Common myeloid progenitor, CD34-positive (primary cell): ENCODE data around the gene MYPOP.

Experiments used
- CTCF ChIA-PET: fragments of 350-600 bp; sonication (Branson Sonifier 250); formaldehyde crosslinking; loops from one replicate; lab custom pipeline; 2021; ENCODE audit warnings: antibody characterized with exemption; lab: Charles Lee
- POLR2A ChIA-PET: fragments of 350-600 bp; sonication (Branson Sonifier 250); formaldehyde crosslinking; loops from one replicate; lab custom pipeline; 2021; ENCODE audit warnings: antibody characterized with exemption; lab: Charles Lee
- DNase-seq, 3 donors: peaks; one replicate each; pipeline versions ENCODE4 v3.0.0 to v3.0.0-alpha.2; 2013
- H3K27ac ChIP-seq, 2 experiments: 1 replicate in 1 of 2; 2 replicates in 1 of 2; pipeline ENCODE4 v1.7.0; 2013; ENCODE audit warnings: inconsistent platforms in 2 of 2, low read length in 2 of 2, mild to moderate bottlenecking in 2 of 2, low read depth in 1 of 2, moderate library complexity in 1 of 2; ENCODE audit not compliant: severe bottlenecking in 2 of 2, insufficient read depth in 1 of 2, poor library complexity in 1 of 2
- H3K27me3 ChIP-seq, 5 experiments: replicated peaks in 2 of 5; 1 replicate in 3 of 5; 2 replicates in 2 of 5; pipeline versions ENCODE4 v1.6.1 to v1.7.0; 2013; ENCODE audit warnings: low read length in 4 of 5, mild to moderate bottlenecking in 2 of 5, moderate library complexity in 2 of 5, inconsistent platforms in 1 of 5; ENCODE audit not compliant: insufficient read depth in 5 of 5, control insufficient read depth in 4 of 5
- H3K36me3 ChIP-seq, 4 experiments: 1 replicate in 2 of 4; 2 replicates in 2 of 4; pipeline versions ENCODE4 v1.6.1 to v1.7.0; 2013; ENCODE audit warnings: low read length in 3 of 4, control low read depth in 1 of 4, mild to moderate bottlenecking in 1 of 4; ENCODE audit not compliant: control insufficient read depth in 4 of 4, insufficient read depth in 4 of 4
- H3K4me1 ChIP-seq, 4 experiments: 1 replicate in 3 of 4; 2 replicates in 1 of 4; pipeline versions ENCODE4 v1.6.1 to v1.7.1; 2013; ENCODE audit warnings: low read length in 3 of 4, mild to moderate bottlenecking in 3 of 4, control low read depth in 1 of 4, inconsistent platforms in 1 of 4, moderate library complexity in 1 of 4; ENCODE audit not compliant: control insufficient read depth in 4 of 4, insufficient read depth in 4 of 4; ENCODE audit errors: control extremely low read depth in 1 of 4
- H3K4me3 ChIP-seq, 7 experiments: 1 replicate in 4 of 7; 2 replicates in 3 of 7; pipeline versions ENCODE4 v1.5.1 to v1.7.0; 2013; ENCODE audit warnings: mild to moderate bottlenecking in 7 of 7, low read length in 6 of 7, moderate library complexity in 6 of 7, inconsistent platforms in 2 of 7, low read depth in 2 of 7, control low read depth in 1 of 7; ENCODE audit not compliant: insufficient read depth in 4 of 7, control insufficient read depth in 1 of 7; ENCODE audit errors: extremely low read depth in 1 of 7
- H3K9me3 ChIP-seq, 5 experiments: 1 replicate in 4 of 5; 2 replicates in 1 of 5; pipeline versions ENCODE4 v1.6.1 to v1.7.1; 2013; ENCODE audit warnings: low read length in 4 of 5, mild to moderate bottlenecking in 2 of 5, inconsistent platforms in 1 of 5, low read depth in 1 of 5, moderate library complexity in 1 of 5; ENCODE audit not compliant: control insufficient read depth in 4 of 5, insufficient read depth in 2 of 5; ENCODE audit errors: control extremely low read depth in 1 of 5
- WGBS: methylation state at CpG from one replicate; pipeline ENCODE4 v1.1.5; 2013; ENCODE audit not compliant: insufficient coverage; 5-methylcytosine and 5-hydroxymethylcytosine counted together

The MYPOP gene

DNA sequence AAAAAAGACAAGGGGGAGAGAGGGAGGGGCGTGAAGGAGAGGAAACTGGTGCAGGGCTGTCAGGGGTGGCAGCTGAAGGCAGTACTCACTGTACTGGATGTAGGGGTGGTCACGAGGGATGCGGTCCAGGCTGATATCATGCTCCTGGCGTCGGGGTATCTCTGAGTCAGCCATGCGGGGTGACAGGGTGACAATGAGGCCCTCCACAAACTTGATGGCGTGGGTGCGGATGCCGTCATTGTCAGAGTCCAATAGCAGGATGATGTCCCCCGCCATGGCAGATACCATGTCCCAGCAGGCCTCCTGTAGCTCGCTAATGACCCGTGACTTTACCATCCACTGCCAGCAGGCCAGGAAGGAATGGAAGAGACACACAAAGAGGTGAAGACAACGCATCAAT, 54.8 kb downstream of the MYPOP start:
- H3K27ac ChIP-seq, result no peak overlapping the region
- H3K4me3 ChIP-seq, result no peak overlapping the region
- ChIA-PET POLR2A (no interaction called here), CTCF (interaction anchor here (2.2 kb wide), 1 partner anchor 12 kb away, joined by 5 read pairs; no protein-coding TSS in a partner anchor)
- no peaks in the 10 kb centered on the region for H3K9me3 ChIP-seq
- 96% methylated on average over 12 of the region's 13 CpGs for WGBS
- H3K36me3 ChIP-seq, result peaks cover 24 to 92% (median 60%) of the 10 kb centered on the region in 4 experiments
- no peaks in the 10 kb centered on the region for H3K27me3 ChIP-seq
- H3K4me1 ChIP-seq, result no peaks in the 10 kb centered on the region
- DNase-seq, result no peak

DNA sequence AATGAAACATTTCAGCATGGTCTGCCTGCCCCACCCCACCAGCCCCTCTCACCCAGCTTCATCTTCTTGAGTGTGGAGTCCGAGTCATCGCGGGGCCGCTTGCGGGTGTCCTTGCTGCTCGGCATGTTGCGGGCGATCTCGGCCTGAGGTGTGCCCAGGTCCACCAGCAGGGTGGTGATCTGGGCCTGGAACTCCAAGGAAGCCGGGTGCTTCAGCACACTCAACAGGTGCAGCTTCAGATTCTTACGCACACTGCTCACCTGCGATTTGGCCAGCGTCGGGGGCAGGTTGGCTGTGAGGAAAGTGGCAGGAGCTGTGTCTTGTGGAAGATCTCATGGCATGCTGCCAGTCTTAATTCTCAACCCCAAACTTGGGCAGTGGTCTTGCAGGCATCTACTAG, 60.2 kb downstream of the MYPOP start:
- Histone ChIP-seq H3K27me3 (no peaks in the 10 kb centered on the region), H3K4me1 (no peaks in the 10 kb centered on the region), H3K9me3 (peaks cover 0 to 7% (median 0%) of the 10 kb centered on the region in 5 experiments), H3K4me3 (no peak overlapping the region), H3K36me3 (peaks cover 24 to 84% (median 58%) of the 10 kb centered on the region in 4 experiments), H3K27ac (no peak overlapping the region)
- ChIA-PET POLR2A (no interaction called here), CTCF (interaction anchor here (1.3 kb wide), 1 partner anchor 17 kb away, joined by 3 read pairs; no protein-coding TSS in a partner anchor)
- DNase-seq, result no peak
- WGBS, result 99% methylated on average over 13 of the region's 14 CpGs
